Endothelial cell (in vitro differentiated cells): ENCODE results near the gene FBXL7. TPM values are rescaled to one million over a fixed set of nuclear protein-coding genes. Genes with fewer than 3 reads are reported as not detected.

Experiments used
- DNase-seq: peaks from one replicate; pipeline ENCODE4 v3.0.0; 2021; ENCODE audit warnings: low spot score
- H3K27ac Mint-ChIP-seq: one replicate; pipeline ENCODE4 v1.8.0; 2021; ENCODE audit warnings: mixed read lengths, inconsistent platforms; ENCODE audit not compliant: unreplicated experiment
- H3K27me3 Mint-ChIP-seq: one replicate; pipeline ENCODE4 v1.8.0; 2021; ENCODE audit warnings: mild to moderate bottlenecking, moderate library complexity, mixed read lengths, inconsistent platforms; ENCODE audit not compliant: unreplicated experiment
- H3K36me3 Mint-ChIP-seq: one replicate; pipeline ENCODE4 v1.8.0; 2021; ENCODE audit warnings: mild to moderate bottlenecking, low read depth, mixed read lengths, inconsistent platforms; ENCODE audit not compliant: unreplicated experiment
- H3K4me1 Mint-ChIP-seq: one replicate; pipeline ENCODE4 v1.8.0; 2021; ENCODE audit warnings: mild to moderate bottlenecking, mixed read lengths, inconsistent platforms; ENCODE audit not compliant: unreplicated experiment
- H3K4me3 Mint-ChIP-seq: one replicate; pipeline ENCODE4 v1.8.0; 2021; ENCODE audit warnings: mild to moderate bottlenecking, mixed read lengths, inconsistent platforms; ENCODE audit not compliant: unreplicated experiment
- H3K9me3 Mint-ChIP-seq: one replicate; pipeline ENCODE4 v1.8.0; 2021; ENCODE audit warnings: mixed read lengths, inconsistent platforms; ENCODE audit not compliant: unreplicated experiment
- total RNA-seq: library from RNA; stranded (reverse); fragmentation: NEBNext Ultra II Directional; extraction: Animal tissue kit (Norgen Biotek cat#: 25700); gene quantifications from one replicate; pipeline ENCODE4 v1.2.1, GENCODE V29; 2021; ENCODE audit not compliant: unreplicated experiment
- TF ChIP-seq, protein P1 (sequence below): fragments of 200-600 bp; sonication (generic); IDR thresholded peaks from one replicate; pipeline ENCODE4 v1.5.0; 2021; ENCODE audit warnings: antibody characterized with exemption; ENCODE audit not compliant: unreplicated experiment

FBXL7 gene
- total RNA-seq, 1 donor from 2014 or later: 63.8 TPM

- Mint-ChIP-seq H3K27me3 (peaks cover 2% of the 10 kb centered on the region), H3K9me3 (no peaks in the 10 kb centered on the region), H3K27ac (no peak overlapping the region), H3K4me1 (peaks cover 2% of the 10 kb centered on the region), H3K4me3 (no peak overlapping the region), H3K36me3 (peaks cover 8% of the 10 kb centered on the region)
- TF ChIP-seq, protein P1, sequence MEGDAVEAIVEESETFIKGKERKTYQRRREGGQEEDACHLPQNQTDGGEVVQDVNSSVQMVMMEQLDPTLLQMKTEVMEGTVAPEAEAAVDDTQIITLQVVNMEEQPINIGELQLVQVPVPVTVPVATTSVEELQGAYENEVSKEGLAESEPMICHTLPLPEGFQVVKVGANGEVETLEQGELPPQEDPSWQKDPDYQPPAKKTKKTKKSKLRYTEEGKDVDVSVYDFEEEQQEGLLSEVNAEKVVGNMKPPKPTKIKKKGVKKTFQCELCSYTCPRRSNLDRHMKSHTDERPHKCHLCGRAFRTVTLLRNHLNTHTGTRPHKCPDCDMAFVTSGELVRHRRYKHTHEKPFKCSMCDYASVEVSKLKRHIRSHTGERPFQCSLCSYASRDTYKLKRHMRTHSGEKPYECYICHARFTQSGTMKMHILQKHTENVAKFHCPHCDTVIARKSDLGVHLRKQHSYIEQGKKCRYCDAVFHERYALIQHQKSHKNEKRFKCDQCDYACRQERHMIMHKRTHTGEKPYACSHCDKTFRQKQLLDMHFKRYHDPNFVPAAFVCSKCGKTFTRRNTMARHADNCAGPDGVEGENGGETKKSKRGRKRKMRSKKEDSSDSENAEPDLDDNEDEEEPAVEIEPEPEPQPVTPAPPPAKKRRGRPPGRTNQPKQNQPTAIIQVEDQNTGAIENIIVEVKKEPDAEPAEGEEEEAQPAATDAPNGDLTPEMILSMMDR: no peak
- DNase-seq: no peak
Observed at GRCh38 chr5:15885156-15885555, 385.2 kb downstream of the FBXL7 start.

GRCh38 chr5:15886156-15886555 is 386.2 kb downstream of the FBXL7 start:
- H3K4me1 Mint-ChIP-seq: peaks cover 2% of the 10 kb centered on the region
- no peak overlapping the region for H3K4me3 Mint-ChIP-seq
- no peak overlapping the region for H3K27ac Mint-ChIP-seq
- no peak for DNase-seq
- peaks cover 8% of the 10 kb centered on the region for H3K36me3 Mint-ChIP-seq
- TF ChIP-seq, protein P1: no peak
- peaks cover 2% of the 10 kb centered on the region for H3K27me3 Mint-ChIP-seq
- H3K9me3 Mint-ChIP-seq: no peaks in the 10 kb centered on the region

DNA sequence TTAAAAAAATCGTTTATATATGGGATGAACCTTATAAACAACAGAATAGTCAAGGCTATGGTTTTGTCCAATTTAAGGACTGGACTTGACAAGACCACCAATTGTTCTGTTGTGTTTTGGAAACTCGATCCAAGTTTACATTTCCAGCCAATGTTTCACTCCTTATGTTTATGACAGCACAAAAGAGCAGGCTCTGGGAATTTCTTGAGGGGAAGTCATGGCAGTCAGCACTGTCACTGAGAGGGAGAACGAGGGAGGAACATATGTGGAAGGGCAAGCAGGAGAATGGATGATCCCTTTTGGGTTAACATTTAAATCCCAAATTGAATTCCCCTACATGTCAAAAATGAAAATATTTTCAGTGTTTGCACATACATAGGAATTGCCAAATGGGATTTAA is 387.1 kb downstream of the FBXL7 start:
- H3K4me1 Mint-ChIP-seq: peaks cover 2% of the 10 kb centered on the region
- H3K27me3 Mint-ChIP-seq: peaks cover 5% of the 10 kb centered on the region

GRCh38 chr5:15889001-15889400 is 389.0 kb downstream of the FBXL7 start:
- no peak for DNase-seq
- TF ChIP-seq, protein P1: no peak
- Mint-ChIP-seq H3K9me3 (no peaks in the 10 kb centered on the region), H3K4me3 (no peak overlapping the region), H3K27me3 (peaks cover 5% of the 10 kb centered on the region), H3K4me1 (peaks cover 2% of the 10 kb centered on the region), H3K36me3 (no peaks in the 10 kb centered on the region), H3K27ac (no peak overlapping the region)

More for the DNA sequence above, 387.1 kb downstream of the FBXL7 start:
- TF ChIP-seq, protein P1: no peak
- Mint-ChIP-seq H3K9me3 (no peaks in the 10 kb centered on the region), H3K36me3 (no peaks in the 10 kb centered on the region), H3K4me3 (no peak overlapping the region), H3K27ac (no peak overlapping the region)
- DNase-seq: no peak

GRCh38 chr5:15893866-15894265 is 393.9 kb downstream of the FBXL7 start:
- no peaks in the 10 kb centered on the region for H3K9me3 Mint-ChIP-seq
- TF ChIP-seq, protein P1: no peak
- H3K36me3 Mint-ChIP-seq: no peaks in the 10 kb centered on the region
- H3K27me3 Mint-ChIP-seq: peaks cover 3% of the 10 kb centered on the region
- no peak overlapping the region for H3K4me3 Mint-ChIP-seq
- no peaks in the 10 kb centered on the region for H3K4me1 Mint-ChIP-seq
- DNase-seq: no peak
- H3K27ac Mint-ChIP-seq: no peak overlapping the region
